GM08714 (cell line): Measurements from ENCODE around the gene EFCAB3.
"Not testable (repeated sequence)": the region's sequence is repeated elsewhere in the genome, so short reads cannot be mapped to it uniquely, and the experiment has no call there.

Experiments used
- H3K4me3 ChIP-seq: fragments of 200-500 bp; sonication (Bioruptor generic); 2 replicates; pipeline ENCODE4 v1.5.1; 2014; ENCODE audit warnings: mild to moderate bottlenecking, low read length, inconsistent platforms
- ZNF274 ChIP-seq: IDR thresholded peaks from 2 replicates; pipeline ENCODE4 v1.6.1; 2012; ENCODE audit warnings: mild to moderate bottlenecking, low read depth, low read length

Gene EFCAB3

GRCh38 chr17:62456016-62456415, 75.7 kb downstream of the EFCAB3 start:
- H3K4me3 ChIP-seq: no peak overlapping the region
- TF ChIP-seq ZNF274: no peak

- H3K4me3 ChIP-seq: not testable (repeated sequence)
These were observed 78.1 kb downstream of the EFCAB3 start for GRCh38 chr17:62458483-62458882.

GRCh38 chr17:62464422-62464821, 84.1 kb downstream of the EFCAB3 start:
- not testable (repeated sequence) for H3K4me3 ChIP-seq

GRCh38 chr17:62465271-62465670, 84.9 kb downstream of the EFCAB3 start:
- H3K4me3 ChIP-seq: not testable (repeated sequence)
